Mucosa of descending colon (tissue), 3 donors: ENCODE data around the gene C10orf53. TPM values are rescaled to one million over a fixed set of nuclear protein-coding genes. Genes with fewer than 3 reads are reported as not detected.

Experiments
- ATAC-seq: fragments of 200-7000 bp; cut with Tn5 transposase; one replicate; pipeline ENCODE4 v1.9.1; 2020; ENCODE audit warnings: mild to moderate bottlenecking, moderate library complexity
- DNase-seq, 3 donors: peaks; one replicate each; pipeline ENCODE4 v3.0.0-alpha.2; 2020
- H3K36me3 ChIP-seq: fragments of 200-600 bp; one replicate; pipeline ENCODE4 v1.8.0; 2021; ENCODE audit warnings: low read depth, mild to moderate bottlenecking
- H3K4me1 ChIP-seq: fragments of 200-600 bp; one replicate; pipeline ENCODE4 v1.8.0; 2021; ENCODE audit warnings: low read depth, mild to moderate bottlenecking
- H3K4me3 ChIP-seq: fragments of 200-600 bp; one replicate; pipeline ENCODE4 v1.8.0; 2021; ENCODE audit warnings: mild to moderate bottlenecking
- H3K9me3 ChIP-seq: fragments of 200-600 bp; one replicate; pipeline ENCODE4 v1.8.0; 2021; ENCODE audit warnings: mild to moderate bottlenecking
- CTCF ChIP-seq: fragments of 200-600 bp; IDR thresholded peaks from one replicate; pipeline ENCODE4 v1.8.0; 2022; ENCODE audit warnings: antibody characterized with exemption, mild to moderate bottlenecking
- intact Hi-C, 2 donors: fragments of 100-400 bp; cut with DNase I in 1 of 2; cut with micrococcal nuclease in 1 of 2; formaldehyde crosslinking; loops; one replicate each; pipeline versions ENCODE4 v1.11.0 to v1.11.1; 2022; cut with DNase I, micrococcal nuclease
- total RNA-seq, 3 donors: library from RNA; stranded (reverse); fragmentation: NEBNext Ultra II Directional in 2 of 3; extraction: Animal tissue kit (Norgen Biotek cat#: 25700) in 2 of 3; gene quantifications; one replicate each; pipeline versions ENCODE4 v1.2.1 to v1.2.4, GENCODE V29; 2021 to 2023
- donor health status: DM: no; HTN: no; CAD: no; lungs with moderate emphysema.
- donor health status: DM: no; HTN: no; CAD: no.
- donor health status: DM: no; HTN: yes; CAD: no.

Gene C10orf53
- total RNA-seq, 3 donors from 2014 or later, result not detected

GRCh38 chr10:49742683-49743463 lies 63.4 kb downstream of the C10orf53 start:
- no peaks in the 10 kb centered on the region for H3K36me3 ChIP-seq
- intact Hi-C loops, result no loop called here
- ATAC-seq, result no peak

DNA sequence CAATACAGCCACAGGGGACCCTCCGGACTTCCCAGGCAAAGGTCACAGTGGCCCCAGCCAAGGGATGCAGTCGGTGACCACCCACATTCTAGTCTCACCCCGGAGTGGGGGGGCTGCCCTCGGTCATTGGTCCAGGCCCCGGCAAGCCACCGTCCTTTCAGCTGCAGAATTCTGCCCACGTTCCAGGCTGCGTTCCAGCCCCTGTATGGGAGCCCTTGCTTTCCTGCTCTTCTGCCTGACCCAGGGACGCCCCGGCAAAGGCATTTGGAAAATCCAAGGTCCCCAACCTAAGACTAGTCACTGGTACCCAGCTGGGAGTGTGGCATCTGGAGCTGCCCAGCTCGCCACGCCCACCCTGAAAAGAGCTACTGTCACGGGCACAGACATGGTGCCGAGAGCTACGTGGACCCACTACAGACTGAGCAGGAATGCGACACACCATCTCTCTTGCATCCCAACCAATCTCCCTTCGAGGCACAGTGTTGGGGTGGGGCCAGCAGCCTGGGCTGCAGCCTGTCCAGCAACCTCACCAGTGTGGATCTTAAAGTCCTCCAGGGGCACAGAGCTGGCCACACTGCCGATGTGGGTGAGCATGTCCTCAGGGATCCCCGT lies 64.1 kb downstream of the C10orf53 start:
- H3K4me1 ChIP-seq, result no peaks in the 10 kb centered on the region
- H3K4me3 ChIP-seq, result no peak overlapping the region
- DNase-seq (no peak), ATAC-seq (no peak)
- intact Hi-C loops, result no loop called here
- no peak for TF ChIP-seq CTCF
- no peaks in the 10 kb centered on the region for H3K36me3 ChIP-seq
- no peaks in the 10 kb centered on the region for H3K9me3 ChIP-seq

More at GRCh38 chr10:49742683-49743463, 63.4 kb downstream of the C10orf53 start:
- TF ChIP-seq CTCF, result no peak
- Histone ChIP-seq H3K4me1 (no peaks in the 10 kb centered on the region), H3K4me3 (no peak overlapping the region), H3K9me3 (no peaks in the 10 kb centered on the region)
- no peak for DNase-seq

GRCh38 chr10:49744091-49744685 lies 64.7 kb downstream of the C10orf53 start:
- ATAC-seq, result no peak
- Histone ChIP-seq H3K4me1 (no peaks in the 10 kb centered on the region), H3K36me3 (no peaks in the 10 kb centered on the region), H3K4me3 (no peak overlapping the region), H3K9me3 (no peaks in the 10 kb centered on the region)
- TF ChIP-seq CTCF, result no peak
- no peak for DNase-seq
- intact Hi-C loops, result no loop called here

DNA sequence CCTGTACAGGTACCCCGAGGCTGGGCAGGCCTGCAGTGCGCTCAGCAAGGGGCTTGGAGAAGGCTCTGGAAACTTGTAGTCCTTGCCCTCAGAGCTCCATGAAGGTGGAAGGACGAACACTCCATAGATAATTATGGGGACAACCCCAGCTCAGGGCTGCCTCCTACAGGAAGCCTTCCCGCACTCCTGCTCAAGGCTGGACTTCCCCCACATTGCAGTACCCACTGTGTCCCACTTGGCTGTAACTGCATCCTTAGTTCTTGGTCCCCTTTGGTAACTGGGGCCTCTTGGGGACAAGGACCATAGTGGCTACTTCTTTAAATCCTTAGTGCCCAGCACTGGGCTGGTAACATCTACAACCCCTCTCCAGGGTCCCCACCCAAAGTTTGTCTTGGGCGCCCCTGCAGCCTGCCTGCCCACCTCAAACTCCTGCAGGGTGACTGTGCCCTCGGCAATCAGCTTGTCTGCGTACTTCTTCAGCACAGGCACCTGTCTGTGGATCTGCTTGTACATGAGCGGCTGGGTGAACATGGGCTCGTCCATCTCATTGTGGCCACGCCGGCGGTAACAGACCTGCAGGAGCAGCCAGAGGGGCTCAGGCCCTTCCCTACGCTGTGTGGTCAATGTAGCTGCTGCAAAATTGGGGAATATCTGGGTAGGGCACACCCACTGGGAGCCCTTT lies 65.6 kb downstream of the C10orf53 start:
- intact Hi-C loops, result no loop called here

More for the DNA sequence above, 65.6 kb downstream of the C10orf53 start:
- Histone ChIP-seq H3K4me1 (no peaks in the 10 kb centered on the region), H3K9me3 (no peaks in the 10 kb centered on the region), H3K36me3 (no peaks in the 10 kb centered on the region), H3K4me3 (no peak overlapping the region)
- DNase-seq, result no peak
- no peak for TF ChIP-seq CTCF
- no peak for ATAC-seq
